Measurements from ENCODE around the gene RSRC1.
"Not testable (repeated sequence)": the region's sequence is repeated elsewhere in the genome, so short reads cannot be mapped to it uniquely, and the experiment has no call there.

The RSRC1 gene

GRCh38 chr3:158244274-158244673 lies 134.4 kb downstream of the RSRC1 start:
- DNase-seq, result no peak

- DNase-seq, result no peak
Observed at GRCh38 chr3:158247288-158247687, 137.4 kb downstream of the RSRC1 start.

GRCh38 chr3:158248261-158248660 lies 138.4 kb downstream of the RSRC1 start:
- no peak for DNase-seq

GRCh38 chr3:158249183-158249582 lies 139.3 kb downstream of the RSRC1 start:
- DNase-seq, result no peak

- no peak for DNase-seq
Observed at GRCh38 chr3:158258619-158259018, 148.7 kb downstream of the RSRC1 start.

GRCh38 chr3:158260392-158260791 lies 150.5 kb downstream of the RSRC1 start:
- no peak for DNase-seq

GRCh38 chr3:158261371-158261991 lies 151.6 kb downstream of the RSRC1 start:
- DNase-seq, result peak; percentile 11

GRCh38 chr3:158264894-158265293 lies 155.0 kb downstream of the RSRC1 start:
- DNase-seq, result no peak

GRCh38 chr3:158267015-158267414 lies 157.1 kb downstream of the RSRC1 start:
- no peak for DNase-seq

- no peak for DNase-seq
Observed at GRCh38 chr3:158269942-158270341, 160.1 kb downstream of the RSRC1 start.

- DNase-seq, result no peak
Observed at GRCh38 chr3:158272081-158272480, 162.2 kb downstream of the RSRC1 start.

- DNase-seq, result no peak
Observed at GRCh38 chr3:158273656-158274055, 163.8 kb downstream of the RSRC1 start.

- no peak for DNase-seq
Observed at GRCh38 chr3:158278187-158278586, 168.3 kb downstream of the RSRC1 start.

- DNase-seq, result no peak
Observed at GRCh38 chr3:158279609-158280008, 169.7 kb downstream of the RSRC1 start.

GRCh38 chr3:158295771-158296170 lies 185.9 kb downstream of the RSRC1 start:
- no peak for DNase-seq

- DNase-seq, result no peak
Observed at GRCh38 chr3:158297940-158298339, 188.1 kb downstream of the RSRC1 start.

GRCh38 chr3:158308236-158308928 lies 198.5 kb downstream of the RSRC1 start:
- no peak for DNase-seq

GRCh38 chr3:158312560-158313141 lies 202.8 kb downstream of the RSRC1 start:
- no peak for DNase-seq

- no peak for DNase-seq
Observed at GRCh38 chr3:158313338-158313927, 203.5 kb downstream of the RSRC1 start.

- DNase-seq, result no peak
Observed at GRCh38 chr3:158314426-158315357, 204.8 kb downstream of the RSRC1 start.

- not testable (repeated sequence) for DNase-seq
Observed at GRCh38 chr3:158329696-158330441, 220.0 kb downstream of the RSRC1 start.

GRCh38 chr3:158330870-158331269 lies 221.0 kb downstream of the RSRC1 start:
- no peak for DNase-seq

Data from NCI-H774 (cell line).